GM18505 (cell line): ENCODE measurements around the gene IPMK.

ENCODE experiments used
- ATAC-seq: cut with Tn5 transposase; IDR thresholded peaks from one replicate; pipeline ENCODE4 v1.9.1; 2021; ENCODE audit not compliant: unreplicated experiment
- POLR2A ChIP-seq: IDR thresholded peaks from 4 replicates; pipeline ENCODE4 v1.6.1; 2011; ENCODE audit warnings: borderline replicate concordance; ENCODE audit not compliant: insufficient read depth, insufficient read length; ENCODE audit errors: extremely low read depth

The IPMK gene

DNA sequence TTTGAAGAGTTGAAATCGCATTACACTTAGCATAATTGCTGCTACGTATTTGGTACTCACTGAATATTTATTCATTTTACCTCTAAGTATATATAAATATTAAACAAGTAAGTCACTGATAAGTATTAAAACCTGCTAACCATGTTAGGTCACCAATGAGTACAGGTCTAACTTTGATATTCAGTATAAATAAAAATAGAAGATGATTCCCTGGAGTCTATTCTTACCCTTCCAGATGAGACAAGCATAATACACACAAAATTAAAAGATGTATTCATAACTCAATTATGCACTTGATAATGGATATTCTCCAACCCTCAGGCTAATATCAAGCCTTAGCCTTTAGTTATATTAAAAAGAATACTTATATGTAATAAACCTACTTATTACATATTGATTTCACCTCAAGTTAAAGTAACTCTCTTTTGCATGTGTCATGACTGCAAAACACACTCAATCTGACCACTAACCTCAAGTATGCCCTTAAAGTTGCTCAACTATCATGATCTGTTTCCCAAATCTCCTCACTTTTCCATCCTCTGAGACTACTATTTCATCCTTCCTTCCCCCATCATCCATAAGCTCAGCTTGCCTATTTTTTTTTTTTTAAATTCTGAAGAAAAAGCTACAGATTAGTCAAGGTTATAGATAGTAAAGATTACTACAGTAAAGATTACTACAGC, 46.8 kb downstream of the IPMK start:
- TF ChIP-seq POLR2A = no peak
- ATAC-seq = no peak

DNA sequence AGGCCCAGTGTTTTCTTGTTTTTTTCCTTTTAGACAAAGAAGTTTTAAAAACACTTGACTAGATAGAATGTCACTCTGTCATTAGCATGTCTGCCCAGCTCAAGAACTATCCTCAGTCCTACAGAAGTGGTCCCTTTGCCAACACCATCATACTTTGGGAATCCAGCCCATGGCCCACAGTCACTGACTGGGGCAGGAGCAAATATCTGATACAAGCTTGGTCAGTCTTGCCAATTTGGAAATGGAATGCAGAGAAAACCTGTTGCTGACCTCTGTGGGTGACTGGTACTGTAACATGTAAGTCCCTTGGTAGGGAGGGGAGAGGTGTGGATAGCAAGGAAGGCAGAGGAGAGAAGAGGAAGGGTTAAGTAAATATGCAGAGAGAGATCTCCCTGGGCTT, 47.8 kb downstream of the IPMK start:
- no peak for ATAC-seq
- TF ChIP-seq POLR2A = no peak

DNA sequence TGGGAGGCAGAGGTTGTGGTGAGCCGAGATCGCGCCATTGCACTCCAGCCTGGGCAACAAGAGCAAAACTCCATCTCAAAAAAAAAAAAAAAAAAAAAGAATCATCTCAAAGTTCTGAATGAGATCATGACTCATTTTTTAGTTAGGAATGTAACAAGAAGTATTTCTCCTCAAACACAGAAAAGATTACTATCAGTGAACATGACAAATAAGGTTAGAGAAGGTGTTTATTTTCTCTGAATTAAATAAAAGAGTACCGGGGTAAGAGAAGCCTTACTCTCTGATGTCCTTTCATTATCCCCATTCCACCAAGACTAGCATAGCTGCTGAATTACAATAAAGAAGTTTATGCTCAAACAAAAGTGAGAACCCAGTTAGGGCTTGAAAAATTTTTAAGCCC, 50.1 kb downstream of the IPMK start:
- TF ChIP-seq POLR2A = no peak
- ATAC-seq = no peak

DNA sequence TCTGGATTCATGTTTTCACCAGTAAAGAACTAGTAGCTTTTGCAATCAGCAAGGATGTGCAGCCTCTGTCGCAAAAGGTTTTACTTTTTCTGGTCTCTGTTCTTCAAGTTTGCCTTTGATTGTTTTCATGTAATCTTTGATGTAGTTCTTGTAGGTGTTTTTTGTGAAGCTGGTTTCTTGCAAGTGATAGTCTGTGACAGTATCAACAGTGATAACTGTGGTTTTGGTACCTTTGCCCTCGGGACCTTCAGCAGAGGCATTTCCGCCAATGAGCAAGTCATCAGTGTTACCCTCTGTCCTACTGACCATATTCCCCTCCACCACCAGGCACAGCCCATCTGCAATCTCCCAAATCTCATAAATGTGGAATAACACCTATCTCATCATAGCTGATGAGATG, 55.1 kb downstream of the IPMK start:
- no peak for TF ChIP-seq POLR2A
- ATAC-seq = no peak

DNA sequence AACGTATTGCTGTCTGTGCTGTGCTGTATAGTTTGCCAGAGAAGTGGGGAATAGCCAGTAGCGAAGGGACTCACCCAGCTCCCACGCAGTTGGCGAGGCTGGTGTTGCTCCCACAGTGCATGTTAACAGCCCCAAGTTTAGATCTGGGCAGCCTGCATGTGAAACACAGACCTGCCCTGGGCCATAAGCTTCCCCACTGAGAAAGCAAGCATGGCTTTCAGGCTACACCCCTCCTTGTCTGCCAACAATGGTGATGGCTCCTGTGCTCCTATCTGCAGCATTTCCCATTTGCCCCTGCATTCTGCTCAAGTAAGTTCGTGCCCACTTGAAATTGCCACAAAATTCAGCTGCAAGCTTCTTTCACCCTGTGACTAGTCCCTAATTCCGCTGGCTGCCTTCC, 57.5 kb downstream of the IPMK start:
- no peak for ATAC-seq
- TF ChIP-seq POLR2A = no peak

DNA sequence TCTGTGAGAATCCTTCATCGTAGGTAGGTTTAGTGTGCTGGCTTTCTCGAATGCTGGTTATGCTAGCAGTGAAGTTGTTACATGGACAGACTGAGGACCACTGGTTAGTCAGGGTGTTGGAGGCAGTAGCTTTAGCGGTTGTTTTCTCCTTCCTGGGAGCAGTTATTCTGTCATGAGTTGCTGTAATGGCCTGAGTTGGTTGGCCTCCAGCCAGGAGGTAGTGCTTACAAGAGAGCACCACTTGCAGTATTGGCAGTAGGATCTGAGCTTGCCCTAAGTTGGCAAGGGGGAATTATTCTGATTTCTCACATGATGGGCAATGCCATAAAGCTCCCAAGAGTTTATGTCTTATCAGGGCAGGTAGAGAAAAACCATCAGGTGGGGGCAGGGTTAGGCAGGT, 58.0 kb downstream of the IPMK start:
- TF ChIP-seq POLR2A = no peak
- no peak for ATAC-seq

DNA sequence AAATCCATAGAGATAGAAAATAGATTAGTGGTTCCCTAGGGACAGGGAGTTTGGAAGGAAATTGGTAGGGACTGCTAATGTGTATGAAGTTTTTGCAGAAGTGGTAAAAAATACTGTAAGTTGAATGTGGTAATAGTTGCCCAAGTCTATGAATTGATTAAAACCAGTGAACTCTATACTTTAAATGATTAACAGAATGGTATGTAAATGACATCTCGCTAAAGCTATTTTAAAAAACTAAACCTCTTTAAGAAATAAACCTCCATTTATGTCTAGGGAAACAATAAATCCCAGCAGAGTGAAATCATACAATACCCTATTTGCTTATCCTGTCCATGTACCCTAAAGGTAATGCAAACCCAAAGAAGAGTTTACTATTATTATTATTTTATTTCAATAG, 61.4 kb downstream of the IPMK start:
- ATAC-seq = no peak
- TF ChIP-seq POLR2A = no peak

DNA sequence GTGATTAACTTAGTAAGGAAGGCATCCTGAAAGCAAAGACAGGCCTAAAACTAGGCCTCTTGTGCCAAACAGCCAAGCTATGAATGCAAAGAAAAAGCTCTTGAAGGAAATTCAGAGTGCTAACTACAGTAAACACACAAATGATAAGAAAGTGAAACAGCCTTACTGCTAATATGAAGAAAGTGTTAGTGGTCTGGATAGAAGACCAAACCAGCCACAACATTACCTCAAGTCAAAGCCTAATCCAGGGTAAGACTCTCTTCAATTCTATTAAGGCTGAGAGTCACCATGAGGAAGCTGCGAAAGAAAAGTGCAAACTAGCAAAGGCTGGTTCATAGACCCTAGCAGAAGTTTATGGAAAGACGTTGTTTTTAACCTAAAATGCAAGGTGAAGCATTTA, 66.0 kb downstream of the IPMK start:
- peak; percentile 55 for ATAC-seq
- no peak for TF ChIP-seq POLR2A

DNA sequence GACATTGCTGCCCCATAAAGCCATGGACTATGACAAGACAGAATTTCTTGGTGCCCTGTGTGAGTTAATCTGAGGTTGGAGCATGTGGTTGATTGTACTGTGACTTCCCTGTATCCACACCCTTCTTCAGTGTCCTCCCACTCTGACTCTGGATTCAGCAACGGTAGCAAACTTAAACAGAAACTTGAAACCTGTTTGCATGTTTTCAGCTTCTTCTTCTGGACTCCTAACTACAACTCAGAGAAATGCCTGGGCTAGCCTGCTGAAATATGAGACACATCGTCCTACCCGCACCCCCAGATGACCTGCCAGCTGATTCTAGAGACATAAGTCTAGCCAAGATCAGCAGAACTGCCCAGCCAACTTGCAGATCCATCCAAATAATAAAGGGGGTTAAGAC, 78.4 kb downstream of the IPMK start:
- no peak for TF ChIP-seq POLR2A
- no peak for ATAC-seq

DNA sequence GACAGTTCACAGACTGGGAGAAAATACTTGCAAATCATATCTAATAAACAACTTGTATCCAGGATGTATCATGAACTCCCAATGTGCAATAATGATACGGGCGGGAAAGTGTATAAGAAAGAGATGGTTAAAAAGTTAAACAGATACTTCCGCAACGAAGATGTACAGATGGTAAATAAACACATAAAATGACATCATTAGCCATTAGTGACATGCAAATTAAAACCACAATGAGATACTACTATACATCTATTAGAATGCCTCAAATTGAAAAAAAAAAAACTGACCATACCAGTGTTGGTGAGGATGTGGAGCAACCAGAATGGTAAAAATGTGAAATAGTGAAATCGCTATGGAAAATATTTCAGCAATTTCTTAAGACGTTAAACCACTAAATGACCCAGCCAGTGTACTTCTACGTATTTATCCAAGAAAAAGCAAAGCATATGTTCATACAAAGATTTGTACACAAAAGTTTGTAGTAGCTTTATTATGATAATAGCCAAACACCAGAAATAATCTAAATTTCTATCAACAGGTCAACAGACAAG, 83.5 kb downstream of the IPMK start:
- no peak for ATAC-seq
- no peak for TF ChIP-seq POLR2A

DNA sequence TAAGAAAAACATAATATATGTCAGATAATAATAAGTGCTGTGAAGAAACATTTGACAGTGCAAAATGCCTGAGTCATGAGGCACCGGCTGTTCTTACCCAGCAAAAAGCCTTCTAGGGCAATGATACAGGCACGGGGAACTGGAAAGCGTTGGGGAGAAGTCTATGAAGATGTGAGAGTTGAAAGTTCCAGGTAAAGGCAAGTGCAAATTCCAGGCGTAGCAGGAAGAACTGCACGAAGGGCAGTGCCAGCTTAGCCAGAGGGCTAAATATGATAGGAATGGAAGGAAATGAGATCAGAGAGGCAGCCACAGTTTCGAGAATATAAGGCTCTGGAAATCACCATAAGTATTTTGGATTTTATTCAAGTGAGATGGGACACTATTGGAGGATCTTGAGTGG, 87.0 kb downstream of the IPMK start:
- TF ChIP-seq POLR2A = no peak
- no peak for ATAC-seq

DNA sequence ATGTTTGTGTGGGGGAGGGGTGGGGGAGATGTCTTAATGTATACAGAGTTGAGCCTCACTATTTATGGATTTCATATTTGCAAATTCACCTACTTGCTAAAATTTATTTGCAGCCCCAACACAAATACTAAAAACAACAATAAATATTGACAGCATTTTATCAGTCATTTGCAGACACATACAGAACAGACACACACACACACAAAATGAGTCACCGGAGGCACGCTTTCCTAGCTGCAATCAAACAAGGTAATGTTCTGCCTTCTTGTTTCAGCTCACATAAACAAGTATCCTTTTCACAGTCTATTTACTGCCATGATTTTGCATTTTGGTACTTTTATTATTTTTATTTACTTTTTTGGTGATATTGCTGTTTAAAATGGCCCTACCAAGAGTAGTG, 88.5 kb downstream of the IPMK start:
- no peak for TF ChIP-seq POLR2A
- ATAC-seq = no peak

DNA sequence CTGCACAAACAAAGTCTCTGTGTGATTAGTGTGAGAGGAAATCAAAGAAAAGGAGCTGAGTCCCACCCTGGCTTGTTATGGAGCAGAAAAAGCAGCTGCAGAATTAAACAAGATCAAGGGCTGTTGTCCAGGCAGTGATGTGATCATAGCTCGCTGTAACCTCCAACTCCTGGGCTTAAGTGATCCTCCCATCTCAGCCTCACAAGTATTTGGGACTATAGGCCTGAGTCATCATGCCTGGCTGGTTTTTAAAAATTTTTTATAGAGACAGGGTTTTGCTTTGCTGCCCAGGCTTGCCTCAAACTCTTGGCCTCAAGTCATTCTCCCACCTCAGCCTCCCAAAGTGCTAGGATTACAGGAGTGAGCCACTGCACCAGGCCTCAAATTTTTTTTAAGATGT, 88.9 kb downstream of the IPMK start:
- TF ChIP-seq POLR2A = no peak
- no peak for ATAC-seq

DNA sequence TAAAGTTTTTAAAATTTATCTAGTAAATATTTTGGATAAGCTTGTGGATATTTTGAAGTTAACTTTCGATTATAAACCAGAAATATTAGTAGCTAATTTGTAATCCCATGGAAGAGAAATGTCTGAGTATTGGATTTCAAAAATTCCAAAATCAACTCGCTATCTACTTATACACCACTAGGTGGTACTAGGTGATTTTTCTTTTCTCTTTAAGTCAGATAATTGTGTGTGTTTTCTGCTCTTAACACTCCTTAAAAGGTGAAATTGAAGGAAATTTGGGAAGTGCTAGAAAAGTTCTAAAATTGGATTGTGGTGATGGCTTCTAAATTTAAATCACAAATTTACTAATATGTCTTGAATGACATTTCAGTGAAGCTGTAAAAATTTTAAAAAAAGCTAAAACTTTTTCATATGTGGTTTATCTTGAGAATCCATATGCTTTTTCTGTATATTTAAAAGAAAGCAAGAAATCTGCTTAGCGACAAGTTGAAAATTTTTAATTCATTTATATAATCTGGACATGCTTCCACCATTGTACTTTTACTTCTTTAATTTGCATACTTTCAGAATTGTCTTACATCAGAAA, 90.2 kb downstream of the IPMK start:
- no peak for ATAC-seq
- no peak for TF ChIP-seq POLR2A
